GM12892 (cell line): Measurements from ENCODE around the gene MED29.

Experiments
- POLR2A ChIP-seq: IDR thresholded peaks from 2 replicates; pipeline ENCODE4 v1.6.1; 2011; ENCODE audit warnings: low read depth, low read length, control low read depth
- POLR2AphosphoS5 ChIP-seq: IDR thresholded peaks from 2 replicates; pipeline ENCODE4 v1.6.1; 2011; ENCODE audit warnings: low read depth, low read length, control low read depth

DNA sequence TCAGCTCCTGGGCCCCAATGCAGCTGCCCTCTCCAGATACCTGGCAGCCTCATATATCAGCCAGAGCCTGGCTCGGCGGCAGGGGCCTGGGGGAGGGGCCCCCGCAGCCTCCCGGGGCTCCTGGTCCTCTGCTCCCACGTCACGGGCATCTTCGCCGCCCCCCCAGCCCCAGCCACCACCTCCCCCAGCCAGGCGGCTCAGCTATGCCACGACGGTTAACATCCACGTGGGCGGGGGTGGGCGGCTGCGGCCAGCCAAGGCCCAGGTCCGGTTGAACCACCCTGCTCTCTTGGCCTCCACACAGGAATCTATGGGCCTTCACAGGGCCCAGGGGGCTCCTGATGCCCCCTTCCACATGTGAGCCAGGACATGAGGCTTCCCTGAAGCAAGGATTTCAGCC lies 33.8 kb downstream of the MED29 start:
- no peak for TF ChIP-seq POLR2AphosphoS5
- TF ChIP-seq POLR2A, result no peak
